GM20000 (cell line): ENCODE data around the gene SFMBT2.

Source experiments
- DNase-seq: peaks from one replicate; pipeline ENCODE4 v3.0.0; 2012; ENCODE audit warnings: low spot score
- CTCF ChIP-seq: IDR thresholded peaks from 2 replicates; pipeline ENCODE4 v1.5.1; 2012; ENCODE audit warnings: mild to moderate bottlenecking, control low read depth; ENCODE audit errors: extremely low read depth, missing control alignments

SFMBT2 gene

GRCh38 chr10:7374795-7375194 is 36.0 kb downstream of the SFMBT2 start:
- no peak for DNase-seq
- TF ChIP-seq CTCF: no peak

- TF ChIP-seq CTCF: no peak
- DNase-seq: no peak
These were observed 37.8 kb downstream of the SFMBT2 start for GRCh38 chr10:7373039-7373438.

- TF ChIP-seq CTCF: no peak
- no peak for DNase-seq
These were observed 38.3 kb downstream of the SFMBT2 start for GRCh38 chr10:7372504-7372903.

GRCh38 chr10:7370511-7370910 is 40.3 kb downstream of the SFMBT2 start:
- TF ChIP-seq CTCF: no peak
- DNase-seq: no peak

GRCh38 chr10:7365027-7365745 is 45.6 kb downstream of the SFMBT2 start:
- no peak for TF ChIP-seq CTCF
- no peak for DNase-seq

GRCh38 chr10:7364474-7364873 is 46.4 kb downstream of the SFMBT2 start:
- DNase-seq: no peak
- no peak for TF ChIP-seq CTCF

GRCh38 chr10:7363700-7364099 is 47.1 kb downstream of the SFMBT2 start:
- no peak for DNase-seq
- TF ChIP-seq CTCF: no peak
